ENCODE measurements around the gene KCND3. TPM values are rescaled to one million over a fixed set of nuclear protein-coding genes. Genes with fewer than 3 reads are reported as not detected.

Gene KCND3
- total RNA-seq, 4 donors from 2014 or later = 1.0 to 6.9 (median 3.9) TPM

- Histone ChIP-seq H3K9me3 (no peaks in the 10 kb centered on the region), H3K4me1 (peaks cover 0 to 100% (median 65%) of the 10 kb centered on the region in 4 donors), H3K4me3 (no peak overlapping the region), H3K27ac (peak overlapping the region; percentile 39 to 93 (median 78)), H3K36me3 (no peaks in the 10 kb centered on the region), H3K27me3 (no peaks in the 10 kb centered on the region)
- WGBS, 2 donors = 41 to 47% methylated on average over 5 of the region's 5 CpGs
- TF ChIP-seq EP300 (IDR thresholded peaks at IDR 0.05) (no peak), POLR2A (IDR thresholded peaks at IDR 0.05) (no peak), CTCF (IDR thresholded peaks at IDR 0.05) (no peak)
- DNase-seq (ENCODE audit: low spot score in 2 of 2) = peak in 1 of 2 donors; percentile 23
Observed at GRCh38 chr1:111733992-111734341, 255.5 kb downstream of the KCND3 start.

GRCh38 chr1:111733183-111733991 lies 256.1 kb downstream of the KCND3 start:
- Histone ChIP-seq H3K36me3 (no peaks in the 10 kb centered on the region), H3K27me3 (no peaks in the 10 kb centered on the region), H3K9me3 (no peaks in the 10 kb centered on the region), H3K4me3 (no peak overlapping the region), H3K4me1 (peaks cover 0 to 97% (median 64%) of the 10 kb centered on the region in 4 donors), H3K27ac (peak overlapping the region in 3 of 4 donors; percentile 71 to 93 (median 85))
- whole genome bisulfite sequencing, 2 donors = 20 to 34% methylated on average over 9 of the region's 9 CpGs
- TF ChIP-seq EP300 (IDR thresholded peaks at IDR 0.05) = peak in 1 of 2 donors; percentile 52
- no peak for TF ChIP-seq CTCF (IDR thresholded peaks at IDR 0.05)
- no peak for TF ChIP-seq POLR2A (IDR thresholded peaks at IDR 0.05)
- peak in 1 of 2 donors; percentile 26 for DNase-seq (ENCODE audit: low spot score in 2 of 2)

- H3K27ac ChIP-seq = peak overlapping the region in 3 of 4 donors; percentile 71 to 93 (median 85)
- H3K4me3 ChIP-seq = no peak overlapping the region
- H3K27me3 ChIP-seq = no peaks in the 10 kb centered on the region
- WGBS, 2 donors = 91 to 94% methylated on average over 7 of the region's 7 CpGs
- TF ChIP-seq POLR2A (IDR thresholded peaks at IDR 0.05) (no peak), CTCF (IDR thresholded peaks at IDR 0.05) (no peak), EP300 (IDR thresholded peaks at IDR 0.05) (no peak)
- DNase-seq (ENCODE audit: low spot score in 2 of 2) = no peak
- peaks cover 0 to 91% (median 57%) of the 10 kb centered on the region in 4 donors for H3K4me1 ChIP-seq
- H3K9me3 ChIP-seq = no peaks in the 10 kb centered on the region
- H3K36me3 ChIP-seq = no peaks in the 10 kb centered on the region
Observed at GRCh38 chr1:111732718-111733117, 256.8 kb downstream of the KCND3 start.

- TF ChIP-seq EP300 (IDR thresholded peaks at IDR 0.05) (no peak), CTCF (IDR thresholded peaks at IDR 0.05) (no peak), POLR2A (IDR thresholded peaks at IDR 0.05) (no peak)
- H3K9me3 ChIP-seq = no peaks in the 10 kb centered on the region
- H3K36me3 ChIP-seq = peaks cover 0 to 7% (median 0%) of the 10 kb centered on the region in 3 donors
- H3K27me3 ChIP-seq = no peaks in the 10 kb centered on the region
- peak overlapping the region in 3 of 4 donors; percentile 48 to 93 (median 85) for H3K27ac ChIP-seq
- peaks cover 0 to 83% (median 50%) of the 10 kb centered on the region in 4 donors for H3K4me1 ChIP-seq
- DNase-seq (ENCODE audit: low spot score in 2 of 2) = no peak
- no peak overlapping the region for H3K4me3 ChIP-seq
- 68 to 79% methylated on average over 6 of the region's 6 CpGs for whole genome bisulfite sequencing, 2 donors
Observed at GRCh38 chr1:111731956-111732355, 257.5 kb downstream of the KCND3 start.

- Histone ChIP-seq H3K27me3 (no peaks in the 10 kb centered on the region), H3K4me3 (no peak overlapping the region), H3K9me3 (no peaks in the 10 kb centered on the region), H3K4me1 (peaks cover 0 to 70% (median 41%) of the 10 kb centered on the region in 4 donors), H3K36me3 (peaks cover 0 to 15% (median 0%) of the 10 kb centered on the region in 3 donors), H3K27ac (peak overlapping the region in 3 of 4 donors; percentile 20 to 85 (median 77))
- 54 to 58% methylated on average over 4 of the region's 4 CpGs for WGBS, 2 donors
- TF ChIP-seq EP300 (IDR thresholded peaks at IDR 0.05) = no peak
- TF ChIP-seq POLR2A (IDR thresholded peaks at IDR 0.05) = no peak
- no peak for TF ChIP-seq CTCF (IDR thresholded peaks at IDR 0.05)
- DNase-seq (ENCODE audit: low spot score in 2 of 2) = no peak
Observed at GRCh38 chr1:111730706-111731105, 258.8 kb downstream of the KCND3 start.

Measured in tibial nerve (tissue), 4 donors.